Ishikawa (cell line): ENCODE measurements around the gene COMT.

Experiments used
- CREB1 ChIP-seq: IDR thresholded peaks from 2 replicates; pipeline ENCODE4 v1.6.1; 2012; ENCODE audit warnings: low read depth
- EP300 ChIP-seq: IDR thresholded peaks from 2 replicates; pipeline ENCODE4 v1.6.1; 2012; ENCODE audit warnings: borderline replicate concordance

- TF ChIP-seq EP300 (no peak), CREB1 (no peak)
Observed at GRCh38 chr22:19910180-19910744, 31.3 kb upstream of the COMT start.
